Bone marrow (tissue), 2 donors: ENCODE data around the gene MBIP.

Source experiments
- DNase-seq, 2 donors: peaks; one replicate each; lab custom pipeline; 2025; lab: John Stamatoyannopoulos, UW

MBIP gene

GRCh38 chr14:36264595-36264994 lies 55.8 kb downstream of the MBIP start:
- no peak for DNase-seq

- no peak for DNase-seq
Measured at GRCh38 chr14:36264107-36264506, 56.3 kb downstream of the MBIP start.

DNA sequence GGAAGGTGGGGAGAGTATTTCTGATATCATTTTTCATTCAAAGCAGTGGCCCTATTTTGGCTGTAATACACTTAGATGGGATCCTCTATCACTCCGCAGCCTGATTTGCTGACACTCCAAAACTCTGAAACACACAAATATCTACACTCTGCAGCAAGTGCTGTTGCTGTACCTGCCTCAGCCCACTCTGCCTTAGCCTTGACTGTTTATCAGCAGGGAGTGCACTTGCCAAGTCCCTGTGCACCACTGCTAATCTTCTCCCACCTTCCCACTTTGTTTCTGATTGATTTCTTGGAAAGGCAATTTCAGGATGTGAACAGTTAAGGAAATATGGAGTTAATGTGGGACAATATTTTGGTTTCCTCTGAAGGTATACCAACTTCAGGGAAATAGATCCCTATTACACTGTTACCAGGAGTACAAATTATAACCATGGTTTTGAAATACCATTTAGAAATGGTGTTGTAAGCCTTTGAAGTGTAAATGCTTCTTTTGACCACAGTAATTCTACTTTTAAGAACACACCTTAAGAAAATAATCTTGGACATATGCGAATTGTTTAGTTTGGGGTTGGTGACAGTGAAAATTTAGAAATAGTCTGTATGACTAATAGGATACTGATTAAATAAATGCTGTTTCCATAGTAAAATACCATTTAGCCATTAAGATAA lies 59.3 kb downstream of the MBIP start:
- no peak for DNase-seq

- DNase-seq, result no peak
Measured at GRCh38 chr14:36258241-36258640, 62.2 kb downstream of the MBIP start.

- no peak for DNase-seq
Measured at GRCh38 chr14:36256126-36256801, 64.2 kb downstream of the MBIP start.

DNA sequence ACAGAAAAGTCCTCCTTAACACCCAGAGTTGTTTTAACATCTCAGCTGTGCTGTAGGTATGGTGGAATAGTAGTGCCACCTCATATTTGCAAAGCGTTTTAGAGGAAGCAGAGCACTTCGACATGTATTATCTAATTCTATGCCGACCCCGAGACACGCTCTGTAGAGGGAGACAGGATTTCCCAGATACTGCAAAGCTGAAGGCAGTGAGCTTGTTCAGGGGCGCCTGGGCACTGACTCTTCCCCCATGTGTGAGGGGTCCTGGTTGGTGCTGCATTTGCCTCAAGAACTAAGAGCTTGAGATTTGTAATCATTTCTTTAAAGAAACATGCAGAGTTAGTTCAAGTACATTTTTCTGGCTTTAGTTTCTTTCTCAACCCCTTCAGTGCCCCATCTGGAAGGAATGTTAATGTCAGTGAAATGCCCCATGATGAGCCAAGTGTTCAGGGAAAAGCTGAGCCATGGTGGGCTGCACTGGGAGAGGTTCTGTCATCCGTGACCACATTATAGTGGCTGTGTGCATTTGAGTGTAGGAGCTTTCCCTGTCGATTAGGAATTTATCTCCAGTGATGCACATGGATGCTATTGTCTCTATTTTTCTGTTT lies 66.3 kb downstream of the MBIP start:
- DNase-seq, result no peak
